ENCODE results near the gene ADRB2. TPM values are rescaled to one million over a fixed set of nuclear protein-coding genes. Genes with fewer than 3 reads are reported as not detected.

ADRB2 gene
- total RNA-seq, 2 donors from 2014 or later, result 6.8 to 29.0 TPM

DNA sequence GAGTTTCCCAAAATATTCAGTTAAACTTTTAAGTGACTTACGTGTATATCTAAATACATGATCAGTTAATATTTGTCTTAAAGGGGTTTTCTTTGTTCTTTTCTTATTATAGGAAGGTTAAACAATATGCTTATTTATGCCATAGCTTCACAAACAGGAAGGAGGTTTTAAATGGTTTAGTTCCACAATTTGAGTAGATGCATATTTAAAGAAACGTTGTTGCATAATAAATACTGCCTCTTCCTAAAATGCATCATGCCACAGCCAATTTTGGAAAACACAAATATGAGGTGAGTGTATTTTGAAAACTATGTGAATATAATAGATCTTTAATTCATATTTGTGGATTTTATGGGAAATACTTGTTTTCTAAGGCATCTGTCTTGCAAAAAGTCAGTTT lies 2.5 kb upstream of the ADRB2 start:
- intact Hi-C loops (cut with DNase I), result loop anchor here (10.0 kb wide), 3 partner anchors 101 to 181 kb away; no protein-coding TSS in a partner anchor
- TF ChIP-seq, protein P1, sequence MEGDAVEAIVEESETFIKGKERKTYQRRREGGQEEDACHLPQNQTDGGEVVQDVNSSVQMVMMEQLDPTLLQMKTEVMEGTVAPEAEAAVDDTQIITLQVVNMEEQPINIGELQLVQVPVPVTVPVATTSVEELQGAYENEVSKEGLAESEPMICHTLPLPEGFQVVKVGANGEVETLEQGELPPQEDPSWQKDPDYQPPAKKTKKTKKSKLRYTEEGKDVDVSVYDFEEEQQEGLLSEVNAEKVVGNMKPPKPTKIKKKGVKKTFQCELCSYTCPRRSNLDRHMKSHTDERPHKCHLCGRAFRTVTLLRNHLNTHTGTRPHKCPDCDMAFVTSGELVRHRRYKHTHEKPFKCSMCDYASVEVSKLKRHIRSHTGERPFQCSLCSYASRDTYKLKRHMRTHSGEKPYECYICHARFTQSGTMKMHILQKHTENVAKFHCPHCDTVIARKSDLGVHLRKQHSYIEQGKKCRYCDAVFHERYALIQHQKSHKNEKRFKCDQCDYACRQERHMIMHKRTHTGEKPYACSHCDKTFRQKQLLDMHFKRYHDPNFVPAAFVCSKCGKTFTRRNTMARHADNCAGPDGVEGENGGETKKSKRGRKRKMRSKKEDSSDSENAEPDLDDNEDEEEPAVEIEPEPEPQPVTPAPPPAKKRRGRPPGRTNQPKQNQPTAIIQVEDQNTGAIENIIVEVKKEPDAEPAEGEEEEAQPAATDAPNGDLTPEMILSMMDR (IDR thresholded peaks at IDR 0.05), result no peak
- TF ChIP-seq POLR2A (IDR thresholded peaks at IDR 0.05) (no peak), POLR2AphosphoS5 (IDR thresholded peaks at IDR 0.05) (no peak)

DNA sequence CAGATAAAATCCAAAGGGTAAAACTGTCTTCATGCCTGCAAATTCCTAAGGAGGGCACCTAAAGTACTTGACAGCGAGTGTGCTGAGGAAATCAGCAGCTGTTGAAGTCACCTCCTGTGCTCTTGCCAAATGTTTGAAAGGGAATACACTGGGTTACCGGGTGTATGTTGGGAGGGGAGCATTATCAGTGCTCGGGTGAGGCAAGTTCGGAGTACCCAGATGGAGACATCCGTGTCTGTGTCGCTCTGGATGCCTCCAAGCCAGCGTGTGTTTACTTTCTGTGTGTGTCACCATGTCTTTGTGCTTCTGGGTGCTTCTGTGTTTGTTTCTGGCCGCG lies 727 bp upstream of the ADRB2 start:
- intact Hi-C loops (cut with DNase I), result loop anchor here (10.0 kb wide), 3 partner anchors 99 to 179 kb away; no protein-coding TSS in a partner anchor
- Histone ChIP-seq H3K27ac (peak overlapping the region; percentile 89 to 93), H3K36me3 (no peaks in the 10 kb centered on the region), H3K9me3 (no peaks in the 10 kb centered on the region), H3K4me1 (replicated peaks) (no peaks in the 10 kb centered on the region), H3K4me3 (peak overlapping the region; percentile 36 to 57), H3K27me3 (replicated peaks; ENCODE audit: insufficient read depth) (no peaks in the 10 kb centered on the region)
- 2% methylated on average over 9 of the region's 9 CpGs for WGBS
- no peak for DNase-seq (ENCODE audit: low spot score)
- TF ChIP-seq POLR2A (IDR thresholded peaks at IDR 0.05) (no peak), POLR2AphosphoS5 (IDR thresholded peaks at IDR 0.05) (no peak)
- TF ChIP-seq, protein P1 (IDR thresholded peaks at IDR 0.05), result no peak

More for the DNA sequence above, 2.5 kb upstream of the ADRB2 start:
- no peak for DNase-seq (ENCODE audit: low spot score)
- no peaks in the 10 kb centered on the region for H3K27me3 ChIP-seq (replicated peaks; ENCODE audit: insufficient read depth)
- no peaks in the 10 kb centered on the region for H3K4me1 ChIP-seq (replicated peaks)
- H3K4me3 ChIP-seq, result no peak overlapping the region
- 73% methylated on average over 2 of the region's 2 CpGs for WGBS
- H3K27ac ChIP-seq, result no peak overlapping the region
- H3K9me3 ChIP-seq, result no peaks in the 10 kb centered on the region
- H3K36me3 ChIP-seq, result no peaks in the 10 kb centered on the region

DNA sequence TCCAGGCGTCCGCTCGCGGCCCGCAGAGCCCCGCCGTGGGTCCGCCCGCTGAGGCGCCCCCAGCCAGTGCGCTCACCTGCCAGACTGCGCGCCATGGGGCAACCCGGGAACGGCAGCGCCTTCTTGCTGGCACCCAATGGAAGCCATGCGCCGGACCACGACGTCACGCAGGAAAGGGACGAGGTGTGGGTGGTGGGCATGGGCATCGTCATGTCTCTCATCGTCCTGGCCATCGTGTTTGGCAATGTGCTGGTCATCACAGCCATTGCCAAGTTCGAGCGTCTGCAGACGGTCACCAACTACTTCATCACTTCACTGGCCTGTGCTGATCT lies 294 bp downstream of the ADRB2 start:
- DNase-seq (ENCODE audit: low spot score), result no peak
- peak overlapping the region; percentile 89 to 93 for H3K27ac ChIP-seq

DNA sequence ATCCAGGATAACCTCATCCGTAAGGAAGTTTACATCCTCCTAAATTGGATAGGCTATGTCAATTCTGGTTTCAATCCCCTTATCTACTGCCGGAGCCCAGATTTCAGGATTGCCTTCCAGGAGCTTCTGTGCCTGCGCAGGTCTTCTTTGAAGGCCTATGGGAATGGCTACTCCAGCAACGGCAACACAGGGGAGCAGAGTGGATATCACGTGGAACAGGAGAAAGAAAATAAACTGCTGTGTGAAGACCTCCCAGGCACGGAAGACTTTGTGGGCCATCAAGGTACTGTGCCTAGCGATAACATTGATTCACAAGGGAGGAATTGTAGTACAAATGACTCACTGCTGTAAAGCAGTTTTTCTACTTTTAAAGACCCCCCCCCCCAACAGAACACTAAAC lies 1.3 kb downstream of the ADRB2 start:
- 68% methylated on average over 7 of the region's 7 CpGs for WGBS

More for the DNA sequence above, 294 bp downstream of the ADRB2 start:
- WGBS, result 15% methylated on average over 7 of the region's 28 CpGs
- TF ChIP-seq, protein P1 (IDR thresholded peaks at IDR 0.05), result peak in 1 of 4 experiments; percentile 21
- TF ChIP-seq POLR2AphosphoS5 (IDR thresholded peaks at IDR 0.05), result no peak
- Histone ChIP-seq H3K4me3 (peak overlapping the region; percentile 36 to 57), H3K27me3 (replicated peaks; ENCODE audit: insufficient read depth) (no peaks in the 10 kb centered on the region), H3K36me3 (no peaks in the 10 kb centered on the region), H3K9me3 (no peaks in the 10 kb centered on the region), H3K4me1 (replicated peaks) (no peaks in the 10 kb centered on the region)
- intact Hi-C loops (cut with DNase I), result loop anchor here (10.0 kb wide), 3 partner anchors 98 to 178 kb away; no protein-coding TSS in a partner anchor

More for the DNA sequence above, 1.3 kb downstream of the ADRB2 start:
- Histone ChIP-seq H3K4me1 (replicated peaks) (no peaks in the 10 kb centered on the region), H3K9me3 (no peaks in the 10 kb centered on the region), H3K27me3 (replicated peaks; ENCODE audit: insufficient read depth) (no peaks in the 10 kb centered on the region), H3K4me3 (peak overlapping the region; percentile 36 to 57), H3K27ac (peak overlapping the region; percentile 89 to 93), H3K36me3 (no peaks in the 10 kb centered on the region)
- no peak for DNase-seq (ENCODE audit: low spot score)
- intact Hi-C loops (cut with DNase I), result loop anchor here (10.0 kb wide), 3 partner anchors 97 to 177 kb away; no protein-coding TSS in a partner anchor
- no peak for TF ChIP-seq POLR2AphosphoS5 (IDR thresholded peaks at IDR 0.05)
- no peak for TF ChIP-seq POLR2A (IDR thresholded peaks at IDR 0.05)
- TF ChIP-seq, protein P1 (IDR thresholded peaks at IDR 0.05), result no peak
